ENCODE data around the gene NADK2. TPM values are rescaled to one million over a fixed set of nuclear protein-coding genes. Genes with fewer than 3 reads are reported as not detected.

NADK2 gene
- total RNA-seq, 1 experiment from 2014 or later = 12.2 TPM

- no peaks in the 10 kb centered on the region for H3K27me3 ChIP-seq (ENCODE audit: insufficient read depth, low read length)
- H3K9ac ChIP-seq (ENCODE audit: extremely low read depth, insufficient read length, low read length) = no peak overlapping the region
- no peak overlapping the region for H3K27ac Mint-ChIP-seq
- no peak overlapping the region for H4K5ac ChIP-seq (ENCODE audit: insufficient read length, low read depth, low read length)
- TF ChIP-seq, protein P1, sequence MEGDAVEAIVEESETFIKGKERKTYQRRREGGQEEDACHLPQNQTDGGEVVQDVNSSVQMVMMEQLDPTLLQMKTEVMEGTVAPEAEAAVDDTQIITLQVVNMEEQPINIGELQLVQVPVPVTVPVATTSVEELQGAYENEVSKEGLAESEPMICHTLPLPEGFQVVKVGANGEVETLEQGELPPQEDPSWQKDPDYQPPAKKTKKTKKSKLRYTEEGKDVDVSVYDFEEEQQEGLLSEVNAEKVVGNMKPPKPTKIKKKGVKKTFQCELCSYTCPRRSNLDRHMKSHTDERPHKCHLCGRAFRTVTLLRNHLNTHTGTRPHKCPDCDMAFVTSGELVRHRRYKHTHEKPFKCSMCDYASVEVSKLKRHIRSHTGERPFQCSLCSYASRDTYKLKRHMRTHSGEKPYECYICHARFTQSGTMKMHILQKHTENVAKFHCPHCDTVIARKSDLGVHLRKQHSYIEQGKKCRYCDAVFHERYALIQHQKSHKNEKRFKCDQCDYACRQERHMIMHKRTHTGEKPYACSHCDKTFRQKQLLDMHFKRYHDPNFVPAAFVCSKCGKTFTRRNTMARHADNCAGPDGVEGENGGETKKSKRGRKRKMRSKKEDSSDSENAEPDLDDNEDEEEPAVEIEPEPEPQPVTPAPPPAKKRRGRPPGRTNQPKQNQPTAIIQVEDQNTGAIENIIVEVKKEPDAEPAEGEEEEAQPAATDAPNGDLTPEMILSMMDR (conservative IDR thresholded peaks at IDR 0.05) = no peak
- H4K91ac ChIP-seq (ENCODE audit: insufficient read length, low read depth, low read length) = no peak overlapping the region
- no peak overlapping the region for H3K18ac ChIP-seq (ENCODE audit: insufficient read length, low read depth, low read length)
- H3K23ac ChIP-seq (ENCODE audit: insufficient read length, low read depth, low read length) = no peak overlapping the region
- H3K36me3 Mint-ChIP-seq (ENCODE audit: insufficient read depth in 1 of 3, low read depth in 3 of 3) = peaks cover 25 to 90% (median 83%) of the 10 kb centered on the region in 3 experiments; a peak in 6 of 7 replicates
- no peak overlapping the region for H2BK15ac ChIP-seq (ENCODE audit: low read depth, low read length)
- no peaks in the 10 kb centered on the region for H3K4me1 Mint-ChIP-seq
- H3T11ph ChIP-seq (ENCODE audit: low read length) = no peak overlapping the region
- H3K56ac ChIP-seq (ENCODE audit: insufficient read length, low read depth, low read length) = no peak overlapping the region
- no peak overlapping the region for H2BK120ac ChIP-seq (ENCODE audit: low read depth, low read length, poor library complexity, severe bottlenecking)
- H3K79me1 ChIP-seq (ENCODE audit: insufficient read depth, low read depth, low read length, poor library complexity, severe bottlenecking) = no peaks in the 10 kb centered on the region
- no peak overlapping the region for H4K8ac ChIP-seq (replicated peaks; ENCODE audit: insufficient read length, low read depth, low read length)
- H3K9me3 ChIP-seq (ENCODE audit: control insufficient read depth, low read depth, low read length) = no peaks in the 10 kb centered on the region
- H2BK5ac ChIP-seq (ENCODE audit: insufficient read length, low read length) = no peak overlapping the region
- no CpG with 5 or more reads among the region's 4 CpGs for WGBS (ENCODE audit: extremely low coverage, insufficient read length, low lambda C conversion rate)
- H3K27me3 Mint-ChIP-seq (ENCODE audit: low read depth) = no peaks in the 10 kb centered on the region
- H3K4me1 ChIP-seq (ENCODE audit: insufficient read depth, low read length) = no peaks in the 10 kb centered on the region
- no peak overlapping the region for H3K4ac ChIP-seq (ENCODE audit: low read depth, low read length)
- no peak overlapping the region for H3K14ac ChIP-seq (ENCODE audit: insufficient read depth, low read length)
- no peaks in the 10 kb centered on the region for H3K23me2 ChIP-seq (ENCODE audit: insufficient read length, low read depth, low read length, poor library complexity, severe bottlenecking)
- H2AFZ ChIP-seq (ENCODE audit: low read length) = no peak overlapping the region
- H3K79me2 ChIP-seq (ENCODE audit: insufficient read depth, low read length) = no peaks in the 10 kb centered on the region
- no peak overlapping the region for H2BK20ac ChIP-seq (ENCODE audit: low read depth, low read length, poor library complexity, severe bottlenecking)
- H2BK12ac ChIP-seq (ENCODE audit: insufficient read length, low read depth, low read length) = no peak overlapping the region
- no peak overlapping the region for H3K4me2 ChIP-seq (ENCODE audit: insufficient read depth, insufficient read length, low read length)
- no peaks in the 10 kb centered on the region for H4K20me1 ChIP-seq (ENCODE audit: control insufficient read depth, insufficient read depth, insufficient read length)
- no peak overlapping the region for H2AK5ac ChIP-seq (ENCODE audit: insufficient read length, low read length)
- no peak overlapping the region for H3K27ac ChIP-seq (ENCODE audit: insufficient read length, low read depth, low read length)
- no peak for DNase-seq
- H3K9me3 Mint-ChIP-seq = no peaks in the 10 kb centered on the region
- H3K4me3 Mint-ChIP-seq = no peak overlapping the region
Measured at GRCh38 chr5:36168737-36169136, 73.0 kb downstream of the NADK2 start.
